Measurements from ENCODE around the gene APC.
A peak's percentile ranks its signal among the peaks of the same experiment; 100 is the strongest.

The APC gene

DNA sequence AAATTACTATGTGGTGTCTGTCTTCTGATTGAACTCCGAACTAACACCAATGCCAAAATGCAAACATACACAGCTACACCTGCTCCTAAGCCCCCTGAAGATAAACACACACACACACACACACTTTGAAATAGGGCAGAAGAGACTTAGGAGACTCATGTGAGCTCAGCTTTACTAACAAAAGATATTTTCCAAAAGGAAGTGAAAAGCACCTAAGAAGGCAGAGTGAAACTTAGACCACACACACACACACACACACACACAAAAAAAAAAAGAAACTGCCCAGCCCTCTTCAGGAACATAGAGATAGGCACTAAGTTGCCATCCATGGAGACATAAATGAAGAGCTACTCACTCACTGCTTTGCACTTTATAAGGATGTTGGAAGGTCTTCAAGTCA, 45.2 kb upstream of the APC start (continued):
- TF ChIP-seq, protein P1, sequence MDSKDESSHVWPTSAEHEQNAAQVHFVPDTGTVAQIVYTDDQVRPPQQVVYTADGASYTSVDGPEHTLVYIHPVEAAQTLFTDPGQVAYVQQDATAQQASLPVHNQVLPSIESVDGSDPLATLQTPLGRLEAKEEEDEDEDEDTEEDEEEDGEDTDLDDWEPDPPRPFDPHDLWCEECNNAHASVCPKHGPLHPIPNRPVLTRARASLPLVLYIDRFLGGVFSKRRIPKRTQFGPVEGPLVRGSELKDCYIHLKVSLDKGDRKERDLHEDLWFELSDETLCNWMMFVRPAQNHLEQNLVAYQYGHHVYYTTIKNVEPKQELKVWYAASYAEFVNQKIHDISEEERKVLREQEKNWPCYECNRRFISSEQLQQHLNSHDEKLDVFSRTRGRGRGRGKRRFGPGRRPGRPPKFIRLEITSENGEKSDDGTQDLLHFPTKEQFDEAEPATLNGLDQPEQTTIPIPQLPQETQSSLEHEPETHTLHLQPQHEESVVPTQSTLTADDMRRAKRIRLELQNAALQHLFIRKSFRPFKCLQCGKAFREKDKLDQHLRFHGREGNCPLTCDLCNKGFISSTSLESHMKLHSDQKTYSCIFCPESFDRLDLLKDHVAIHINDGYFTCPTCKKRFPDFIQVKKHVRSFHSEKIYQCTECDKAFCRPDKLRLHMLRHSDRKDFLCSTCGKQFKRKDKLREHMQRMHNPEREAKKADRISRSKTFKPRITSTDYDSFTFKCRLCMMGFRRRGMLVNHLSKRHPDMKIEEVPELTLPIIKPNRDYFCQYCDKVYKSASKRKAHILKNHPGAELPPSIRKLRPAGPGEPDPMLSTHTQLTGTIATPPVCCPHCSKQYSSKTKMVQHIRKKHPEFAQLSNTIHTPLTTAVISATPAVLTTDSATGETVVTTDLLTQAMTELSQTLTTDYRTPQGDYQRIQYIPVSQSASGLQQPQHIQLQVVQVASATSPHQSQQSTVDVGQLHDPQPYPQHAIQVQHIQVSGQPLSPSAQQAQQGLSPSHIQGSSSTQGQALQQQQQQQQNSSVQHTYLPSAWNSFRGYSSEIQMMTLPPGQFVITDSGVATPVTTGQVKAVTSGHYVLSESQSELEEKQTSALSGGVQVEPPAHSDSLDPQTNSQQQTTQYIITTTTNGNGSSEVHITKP (tag by site-specific recombination; IDR thresholded peaks at IDR 0.05): no peak
- TF ChIP-seq, protein P2, sequence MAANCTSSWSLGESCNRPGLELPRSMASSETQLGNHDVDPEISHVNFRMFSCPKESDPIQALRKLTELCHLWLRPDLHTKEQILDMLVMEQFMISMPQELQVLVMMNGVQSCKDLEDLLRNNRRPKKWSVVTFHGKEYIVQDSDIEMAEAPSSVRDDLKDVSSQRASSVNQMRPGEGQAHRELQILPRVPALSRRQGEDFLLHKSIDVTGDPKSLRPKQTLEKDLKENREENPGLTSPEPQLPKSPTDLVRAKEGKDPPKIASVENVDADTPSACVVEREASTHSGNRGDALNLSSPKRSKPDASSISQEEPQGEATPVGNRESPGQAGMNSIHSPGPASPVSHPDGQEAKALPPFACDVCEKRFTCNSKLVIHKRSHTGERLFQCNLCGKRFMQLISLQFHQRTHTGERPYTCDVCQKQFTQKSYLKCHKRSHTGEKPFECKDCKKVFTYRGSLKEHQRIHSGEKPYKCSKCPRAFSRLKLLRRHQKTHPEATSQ (tag by site-specific recombination; IDR thresholded peaks at IDR 0.05): no peak
- no peak for TF ChIP-seq ZNF473 (tag by site-specific recombination; IDR thresholded peaks at IDR 0.05)
- TF ChIP-seq GLIS2 (tag by site-specific recombination; IDR thresholded peaks at IDR 0.05): no peak

DNA sequence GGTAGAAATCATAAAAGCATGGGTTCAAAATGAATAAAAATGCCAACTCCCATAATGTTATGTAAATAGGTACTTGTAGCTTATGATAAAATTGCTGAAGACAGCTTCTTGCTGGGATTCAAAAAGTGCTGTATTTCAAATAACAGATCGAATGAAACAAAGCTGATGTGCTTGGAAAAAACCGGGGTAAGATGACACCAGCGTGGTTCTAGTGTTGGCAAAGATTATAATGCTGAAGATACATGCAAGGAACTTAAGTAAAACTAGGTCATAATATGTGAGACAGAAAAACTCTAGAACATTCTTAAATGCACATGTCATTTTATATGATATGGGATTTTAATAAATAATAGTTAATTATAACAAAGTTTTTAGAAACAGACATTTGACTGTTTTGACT, 44.4 kb upstream of the APC start:
- H3K9me3 ChIP-seq (ENCODE audit: control insufficient read depth, insufficient read depth, low read depth, low read length): no peaks in the 10 kb centered on the region
- ChIA-PET POLR2A (no interaction called here), CTCF (interaction anchor here (0.6 to 8.7 kb wide), 12 partner anchors 8 to 913 kb away, joined by 3 to 152 read pairs (median 4); no protein-coding TSS in a partner anchor)

DNA sequence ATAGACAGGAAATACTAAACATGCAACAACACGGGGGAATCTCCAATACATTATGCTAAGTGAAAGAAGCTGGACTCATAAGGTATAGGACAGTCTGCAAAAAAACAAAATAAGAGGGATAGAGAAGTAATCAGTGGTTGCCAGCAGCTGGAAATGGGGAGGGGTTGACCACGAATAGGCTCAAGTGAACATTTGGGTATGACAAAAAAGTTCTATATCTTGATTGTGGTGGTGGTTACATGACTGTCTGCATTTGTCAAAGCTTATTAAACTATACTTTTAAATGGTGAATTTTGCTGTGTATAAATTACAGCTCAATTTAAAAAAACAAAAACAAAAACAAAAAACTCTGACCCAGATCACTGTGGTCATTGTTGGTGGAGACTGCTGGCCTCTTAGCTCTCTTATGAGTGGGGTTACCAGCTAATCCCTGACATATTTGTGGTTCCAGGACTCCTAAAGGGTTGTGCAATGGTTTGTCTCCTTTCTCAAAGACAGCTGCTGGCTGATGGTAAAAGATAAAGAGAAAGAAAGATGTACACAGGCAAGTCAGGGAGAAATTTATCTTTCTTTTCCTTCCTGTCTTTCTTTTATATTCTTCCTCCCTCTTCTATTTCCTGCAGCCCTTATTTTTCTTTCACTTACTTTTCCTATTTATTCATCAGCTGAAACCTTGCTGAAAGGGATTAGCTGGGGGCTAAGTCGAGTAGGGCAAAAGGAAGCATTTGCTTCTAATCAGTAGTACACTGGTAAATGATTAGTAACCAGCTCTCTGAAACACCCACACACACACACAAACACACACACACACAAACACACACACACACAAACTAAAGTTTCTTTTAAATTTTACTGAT, 42.6 kb upstream of the APC start:
- no peaks in the 10 kb centered on the region for H3K36me3 ChIP-seq (ENCODE audit: control insufficient read depth in 2 of 2, insufficient read depth in 1 of 2, low read length in 2 of 2)
- H3K4me3 ChIP-seq (ENCODE audit: low read depth, low read length): no peak overlapping the region
- TF ChIP-seq ZFP3 (tag by site-specific recombination; IDR thresholded peaks at IDR 0.05; ENCODE audit: low read depth) (no peak), ZFHX2 (tag by site-specific recombination; conservative IDR thresholded peaks at IDR 0.05) (peak; percentile 48)
- TF ChIP-seq, protein P3, sequence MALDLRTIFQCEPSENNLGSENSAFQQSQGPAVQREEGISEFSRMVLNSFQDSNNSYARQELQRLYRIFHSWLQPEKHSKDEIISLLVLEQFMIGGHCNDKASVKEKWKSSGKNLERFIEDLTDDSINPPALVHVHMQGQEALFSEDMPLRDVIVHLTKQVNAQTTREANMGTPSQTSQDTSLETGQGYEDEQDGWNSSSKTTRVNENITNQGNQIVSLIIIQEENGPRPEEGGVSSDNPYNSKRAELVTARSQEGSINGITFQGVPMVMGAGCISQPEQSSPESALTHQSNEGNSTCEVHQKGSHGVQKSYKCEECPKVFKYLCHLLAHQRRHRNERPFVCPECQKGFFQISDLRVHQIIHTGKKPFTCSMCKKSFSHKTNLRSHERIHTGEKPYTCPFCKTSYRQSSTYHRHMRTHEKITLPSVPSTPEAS (tag by site-specific recombination; IDR thresholded peaks at IDR 0.05): peak; percentile 55; the same call in 1 of the 2 replicates
- ChIA-PET CTCF (interaction anchor here (1.1 to 8.7 kb wide), 4 partner anchors 10 to 227 kb away, joined by 4 to 152 read pairs (median 4); no protein-coding TSS in a partner anchor), POLR2A (interaction anchor here (1.4 kb wide), 1 partner anchor 12 kb away, joined by 4 read pairs; no protein-coding TSS in a partner anchor)
- H3K9me3 ChIP-seq (ENCODE audit: control insufficient read depth, insufficient read depth, low read depth, low read length): no peaks in the 10 kb centered on the region
- no peak overlapping the region for H3K27ac ChIP-seq (ENCODE audit: extremely low read depth, low read depth, low read length)
- no peaks in the 10 kb centered on the region for H3K4me1 ChIP-seq (ENCODE audit: control insufficient read depth, insufficient read depth, low read length)

More for the DNA sequence above, 44.4 kb upstream of the APC start:
- Histone ChIP-seq H3K4me1 (ENCODE audit: control insufficient read depth, insufficient read depth, low read length) (no peaks in the 10 kb centered on the region), H3K27ac (ENCODE audit: extremely low read depth, low read depth, low read length) (no peak overlapping the region), H3K36me3 (ENCODE audit: control insufficient read depth in 2 of 2, insufficient read depth in 1 of 2, low read length in 2 of 2) (no peaks in the 10 kb centered on the region), H3K4me3 (ENCODE audit: low read depth, low read length) (no peak overlapping the region)
- TF ChIP-seq ZNF596 (tag by site-specific recombination; IDR thresholded peaks at IDR 0.05) (no peak), ZNF623 (tag by site-specific recombination; IDR thresholded peaks at IDR 0.05) (no peak), ZNF169 (tag by site-specific recombination; IDR thresholded peaks at IDR 0.05) (no peak)

DNA sequence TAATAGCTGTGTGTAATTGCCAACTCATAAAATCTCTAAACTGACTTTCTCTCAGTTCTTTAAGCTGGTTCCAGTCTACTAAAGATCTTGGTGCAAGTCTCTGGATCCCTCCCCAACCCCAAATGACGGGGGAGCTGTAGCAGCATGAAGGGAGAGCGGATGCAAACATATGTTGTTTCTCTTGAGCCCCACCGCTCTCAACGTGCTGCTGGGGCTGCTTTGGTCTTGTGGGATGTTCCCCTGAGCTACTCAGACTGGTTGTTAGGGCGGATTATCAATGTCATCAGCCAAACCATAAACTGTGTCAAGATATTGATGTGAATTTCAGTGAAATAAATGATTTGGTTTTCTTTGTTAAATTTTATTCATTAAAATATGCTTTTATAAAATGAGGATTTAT, 40.9 kb upstream of the APC start:
- ChIA-PET CTCF (interaction anchor here (1.0 to 1.2 kb wide), 3 partner anchors 50 to 151 kb away, joined by 3 to 4 read pairs (median 3); no protein-coding TSS in a partner anchor), POLR2A (no interaction called here)
- Histone ChIP-seq H3K4me1 (ENCODE audit: control insufficient read depth, insufficient read depth, low read length) (no peaks in the 10 kb centered on the region), H3K36me3 (ENCODE audit: control insufficient read depth in 2 of 2, insufficient read depth in 1 of 2, low read length in 2 of 2) (no peaks in the 10 kb centered on the region), H3K4me3 (ENCODE audit: low read depth, low read length) (no peak overlapping the region), H3K9me3 (ENCODE audit: control insufficient read depth, insufficient read depth, low read depth, low read length) (no peaks in the 10 kb centered on the region), H3K27ac (ENCODE audit: extremely low read depth, low read depth, low read length) (no peak overlapping the region)
- no peak for TF ChIP-seq HOXD13 (CRISPR knock-in tag; IDR thresholded peaks at IDR 0.05; ENCODE audit: borderline replicate concordance)
- TF ChIP-seq, protein P4, sequence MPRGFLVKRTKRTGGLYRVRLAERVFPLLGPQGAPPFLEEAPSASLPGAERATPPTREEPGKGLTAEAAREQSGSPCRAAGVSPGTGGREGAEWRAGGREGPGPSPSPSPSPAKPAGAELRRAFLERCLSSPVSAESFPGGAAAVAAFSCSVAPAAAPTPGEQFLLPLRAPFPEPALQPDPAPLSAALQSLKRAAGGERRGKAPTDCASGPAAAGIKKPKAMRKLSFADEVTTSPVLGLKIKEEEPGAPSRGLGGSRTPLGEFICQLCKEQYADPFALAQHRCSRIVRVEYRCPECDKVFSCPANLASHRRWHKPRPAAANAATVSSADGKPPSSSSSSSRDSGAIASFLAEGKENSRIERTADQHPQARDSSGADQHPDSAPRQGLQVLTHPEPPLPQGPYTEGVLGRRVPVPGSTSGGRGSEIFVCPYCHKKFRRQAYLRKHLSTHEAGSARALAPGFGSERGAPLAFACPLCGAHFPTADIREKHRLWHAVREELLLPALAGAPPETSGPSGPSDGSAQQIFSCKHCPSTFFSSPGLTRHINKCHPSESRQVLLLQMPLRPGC (tag by site-specific recombination; IDR thresholded peaks at IDR 0.05): no peak
- TF ChIP-seq ZNF2 (tag by site-specific recombination; IDR thresholded peaks at IDR 0.05): no peak
- TF ChIP-seq GLIS1 (tag by site-specific recombination; IDR thresholded peaks at IDR 0.05): no peak
- TF ChIP-seq, protein P5, sequence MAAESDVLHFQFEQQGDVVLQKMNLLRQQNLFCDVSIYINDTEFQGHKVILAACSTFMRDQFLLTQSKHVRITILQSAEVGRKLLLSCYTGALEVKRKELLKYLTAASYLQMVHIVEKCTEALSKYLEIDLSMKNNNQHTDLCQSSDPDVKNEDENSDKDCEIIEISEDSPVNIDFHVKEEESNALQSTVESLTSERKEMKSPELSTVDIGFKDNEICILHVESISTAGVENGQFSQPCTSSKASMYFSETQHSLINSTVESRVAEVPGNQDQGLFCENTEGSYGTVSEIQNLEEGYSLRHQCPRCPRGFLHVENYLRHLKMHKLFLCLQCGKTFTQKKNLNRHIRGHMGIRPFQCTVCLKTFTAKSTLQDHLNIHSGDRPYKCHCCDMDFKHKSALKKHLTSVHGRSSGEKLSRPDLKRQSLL (tag by site-specific recombination; IDR thresholded peaks at IDR 0.05): no peak
- TF ChIP-seq, protein P6, sequence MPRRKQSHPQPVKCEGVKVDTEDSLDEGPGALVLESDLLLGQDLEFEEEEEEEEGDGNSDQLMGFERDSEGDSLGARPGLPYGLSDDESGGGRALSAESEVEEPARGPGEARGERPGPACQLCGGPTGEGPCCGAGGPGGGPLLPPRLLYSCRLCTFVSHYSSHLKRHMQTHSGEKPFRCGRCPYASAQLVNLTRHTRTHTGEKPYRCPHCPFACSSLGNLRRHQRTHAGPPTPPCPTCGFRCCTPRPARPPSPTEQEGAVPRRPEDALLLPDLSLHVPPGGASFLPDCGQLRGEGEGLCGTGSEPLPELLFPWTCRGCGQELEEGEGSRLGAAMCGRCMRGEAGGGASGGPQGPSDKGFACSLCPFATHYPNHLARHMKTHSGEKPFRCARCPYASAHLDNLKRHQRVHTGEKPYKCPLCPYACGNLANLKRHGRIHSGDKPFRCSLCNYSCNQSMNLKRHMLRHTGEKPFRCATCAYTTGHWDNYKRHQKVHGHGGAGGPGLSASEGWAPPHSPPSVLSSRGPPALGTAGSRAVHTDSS (tag by site-specific recombination; IDR thresholded peaks at IDR 0.05): no peak
